GM18505 (cell line): Measurements from ENCODE around the gene HOXA4.
A peak's percentile ranks its signal among the peaks of the same experiment; 100 is the strongest.

Source experiments
- ATAC-seq: cut with Tn5 transposase; IDR thresholded peaks from one replicate; pipeline ENCODE4 v1.9.1; 2021; ENCODE audit not compliant: unreplicated experiment
- POLR2A ChIP-seq: IDR thresholded peaks from 4 replicates; pipeline ENCODE4 v1.6.1; 2011; ENCODE audit warnings: borderline replicate concordance; ENCODE audit not compliant: insufficient read depth, insufficient read length; ENCODE audit errors: extremely low read depth

The HOXA4 gene

GRCh38 chr7:27150568-27151340 lies 20.2 kb upstream of the HOXA4 start:
- no peak for TF ChIP-seq POLR2A
- peak; percentile 74 for ATAC-seq

- peak; percentile 10 for ATAC-seq
- no peak for TF ChIP-seq POLR2A
Observed at GRCh38 chr7:27149842-27150567, 19.4 kb upstream of the HOXA4 start.

- no peak for TF ChIP-seq POLR2A
- ATAC-seq: no peak
Observed at GRCh38 chr7:27148756-27149641, 18.4 kb upstream of the HOXA4 start.

DNA sequence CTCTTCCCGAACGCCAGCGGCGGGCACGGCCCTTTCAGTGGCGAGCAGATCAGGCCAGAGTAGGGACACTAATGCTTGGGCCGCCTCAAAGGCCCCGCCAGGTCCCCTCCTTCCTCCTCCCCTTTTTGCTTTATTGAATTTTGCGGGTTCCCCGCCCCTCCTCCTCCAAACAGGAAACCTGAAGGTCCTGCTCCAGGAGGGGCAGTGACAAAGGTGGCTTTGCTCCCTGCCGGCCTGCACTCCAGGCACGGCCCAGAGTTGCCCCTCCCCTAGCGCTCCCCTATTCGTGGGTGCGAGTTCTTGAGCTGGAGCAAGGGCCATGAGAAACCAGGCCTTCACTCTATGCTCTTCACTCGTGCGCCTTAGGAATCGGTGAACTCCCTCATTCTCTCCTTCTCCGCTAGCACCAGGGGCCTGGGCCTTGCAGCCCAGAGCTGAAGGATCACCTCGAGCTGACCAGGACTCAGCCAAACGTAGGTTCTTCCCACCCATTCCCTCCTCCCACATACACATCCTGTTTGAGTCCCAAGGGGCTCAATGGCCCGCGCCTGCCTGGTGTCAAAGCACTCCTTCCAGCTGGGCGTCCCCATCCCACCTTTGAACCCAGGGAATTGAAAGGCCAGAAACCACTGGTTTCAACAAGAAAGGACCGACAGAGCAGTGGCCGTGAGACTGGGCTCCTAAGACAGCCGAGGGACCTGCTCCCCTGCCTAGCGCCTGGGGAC lies 17.6 kb upstream of the HOXA4 start:
- TF ChIP-seq POLR2A: no peak
- no peak for ATAC-seq

GRCh38 chr7:27147199-27148030 lies 16.9 kb upstream of the HOXA4 start, which contains the start of gene HOXA6:
TSS of gene HOXA6 (minus strand) at chr7:27147774. CDS start at chr7:27147749, 25 bp downstream.
- no peak for TF ChIP-seq POLR2A
- no peak for ATAC-seq

GRCh38 chr7:27146491-27147198 lies 16.1 kb upstream of the HOXA4 start:
- TF ChIP-seq POLR2A: no peak
- ATAC-seq: no peak

DNA sequence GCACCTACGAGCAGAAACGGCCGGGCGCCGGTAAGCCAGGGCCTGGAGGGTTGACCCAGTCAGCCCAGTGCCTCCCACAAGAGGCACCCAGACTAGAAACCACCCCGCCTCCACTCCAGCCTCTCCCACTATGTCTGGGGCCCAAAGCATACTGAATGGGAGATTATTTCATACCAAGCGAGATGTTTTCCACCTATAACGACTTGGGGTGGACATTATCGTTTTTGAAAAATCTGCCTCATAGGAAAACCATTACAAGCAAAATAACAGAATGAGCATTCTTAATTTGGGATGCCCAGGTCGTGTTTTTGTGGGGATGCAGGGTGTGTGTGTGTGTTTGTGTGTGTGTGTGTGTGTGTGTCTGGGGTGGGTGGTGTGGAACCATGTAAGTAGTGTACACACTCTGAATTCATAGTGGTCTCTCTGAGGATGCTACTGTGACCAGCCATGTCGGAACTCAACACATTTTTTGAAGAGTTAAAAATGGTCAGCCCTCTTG lies 15.4 kb upstream of the HOXA4 start:
- no peak for TF ChIP-seq POLR2A
- ATAC-seq: no peak

- no peak for ATAC-seq
- TF ChIP-seq POLR2A: no peak
Observed at GRCh38 chr7:27145165-27145913, 14.8 kb upstream of the HOXA4 start.

DNA sequence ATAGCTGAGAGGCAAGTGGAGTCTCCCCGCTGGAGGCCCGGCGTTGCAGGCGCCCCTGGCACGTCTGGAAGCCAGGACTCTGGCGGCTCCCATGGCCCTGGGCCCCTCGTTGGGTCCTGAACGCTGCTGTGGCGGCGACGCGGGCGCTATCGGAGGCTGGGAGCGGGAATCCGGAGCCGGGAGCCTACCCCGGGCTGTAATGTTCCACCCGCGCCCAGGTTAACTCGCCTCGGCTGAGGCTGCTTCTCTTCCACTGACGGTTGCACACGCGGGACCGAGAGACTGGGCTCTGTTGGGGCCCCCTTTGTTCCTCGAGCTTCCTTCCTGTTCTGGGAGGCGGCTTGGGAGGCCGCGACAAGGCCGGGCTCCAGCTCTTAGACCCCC lies 14.2 kb upstream of the HOXA4 start:
- ATAC-seq: no peak
- no peak for TF ChIP-seq POLR2A

- ATAC-seq: no peak
- no peak for TF ChIP-seq POLR2A
Observed at GRCh38 chr7:27143950-27144780, 13.6 kb upstream of the HOXA4 start.
